PC-9 (cell line): ENCODE measurements around the gene LOXL4. TPM values are rescaled to one million over a fixed set of nuclear protein-coding genes. Genes with fewer than 3 reads are reported as not detected.

ENCODE experiments used
- BruUV-seq: library from RNA; stranded (reverse); fragments of 400-500 nt; replicated peaks from 2 replicates; lab custom pipeline; 2021; lab: Mats Ljungman, UMichigan
- CTCF ChIA-PET: fragments of 300-600 bp; sonication (Branson Sonifier 250); formaldehyde crosslinking; loops from one replicate; lab custom pipeline; 2022; ENCODE audit warnings: antibody characterized with exemption; lab: Charles Lee
- POLR2A ChIA-PET: fragments of 300-600 bp; sonication (Branson Sonifier 250); formaldehyde crosslinking; loops from one replicate; lab custom pipeline; 2022; ENCODE audit warnings: antibody characterized with exemption; ENCODE audit not compliant: unreplicated experiment; lab: Charles Lee
- DNase-seq, 2 experiments: peaks; one replicate each; pipeline versions ENCODE4 v3.0.0 to v3.0.0-alpha.2; 2015 to 2022; ENCODE audit warnings: mixed read lengths in 1 of 2
- H2AFZ ChIP-seq: fragments of 200-600 bp; sonication (generic); 2 replicates; pipeline ENCODE4 v1.8.1; 2017; ENCODE audit warnings: antibody characterized with exemption
- H3F3A ChIP-seq: fragments of 200-600 bp; sonication (generic); 2 replicates; pipeline ENCODE4 v1.8.1; 2017; ENCODE audit warnings: antibody characterized with exemption, mild to moderate bottlenecking, low read depth; ENCODE audit not compliant: insufficient read depth
- H3K27ac ChIP-seq: fragments of 200-600 bp; sonication (generic); 2 replicates; pipeline ENCODE4 v1.6.1; 2016; ENCODE audit warnings: mixed run types
- H3K27me3 ChIP-seq: fragments of 200-600 bp; sonication (generic); 2 replicates; pipeline ENCODE4 v1.6.1; 2016; ENCODE audit warnings: low read depth, mixed run types; ENCODE audit not compliant: insufficient read depth
- H3K36me3 ChIP-seq: fragments of 200-600 bp; sonication (generic); 2 replicates; pipeline ENCODE4 v1.6.1; 2016; ENCODE audit warnings: low read depth, mixed run types
- H3K4me1 ChIP-seq: fragments of 200-600 bp; sonication (generic); replicated peaks from 2 replicates; pipeline ENCODE4 v1.6.1; 2016; ENCODE audit warnings: mixed run types; ENCODE audit not compliant: insufficient read depth
- H3K4me2 ChIP-seq: fragments of 200-600 bp; sonication (generic); 2 replicates; pipeline ENCODE4 v1.6.1; 2017; ENCODE audit warnings: mixed run types
- H3K4me3 ChIP-seq: fragments of 200-600 bp; sonication (generic); 2 replicates; pipeline ENCODE4 v1.6.1; 2016; ENCODE audit warnings: mixed run types
- H3K79me2 ChIP-seq: fragments of 200-600 bp; sonication (generic); 2 replicates; pipeline ENCODE4 v1.6.1; 2017; ENCODE audit warnings: low read depth, mixed run types
- H3K9me2 ChIP-seq: fragments of 200-600 bp; sonication (generic); 2 replicates; pipeline ENCODE4 v1.8.1; 2017; ENCODE audit warnings: mild to moderate bottlenecking; ENCODE audit not compliant: insufficient read depth
- H3K9me3 ChIP-seq: fragments of 200-600 bp; sonication (generic); 2 replicates; pipeline ENCODE4 v1.8.1; 2016; ENCODE audit warnings: low read depth; ENCODE audit not compliant: insufficient read depth
- H4K20me1 ChIP-seq: fragments of 200-600 bp; sonication (generic); 2 replicates; pipeline ENCODE4 v1.8.1; 2017; ENCODE audit not compliant: insufficient read depth
- EZH2 ChIP-seq: fragments of 200-600 bp; sonication (generic); IDR thresholded peaks from 2 replicates; pipeline ENCODE4 v1.8.0; 2017; ENCODE audit warnings: antibody characterized with exemption, low read depth
- intact Hi-C: fragments of 100-400 bp; cut with micrococcal nuclease; formaldehyde crosslinking; loops from one replicate; pipeline ENCODE4 v1.10.0; 2022; ENCODE audit not compliant: unreplicated experiment
- total RNA-seq: library from RNA; stranded (reverse); gene quantifications from 2 replicates; pipeline ENCODE4 v1.2.3, GENCODE V29; 2021
- TF ChIP-seq, protein P1 (sequence below): fragments of 200-600 bp; sonication (generic); conservative IDR thresholded peaks from 2 replicates; pipeline ENCODE4 v1.6.1; 2017; ENCODE audit warnings: mixed run types, antibody characterized with exemption, mild to moderate bottlenecking, moderate library complexity

LOXL4 gene
- total RNA-seq, 1 experiment from 2014 or later: 3.5 TPM

DNA sequence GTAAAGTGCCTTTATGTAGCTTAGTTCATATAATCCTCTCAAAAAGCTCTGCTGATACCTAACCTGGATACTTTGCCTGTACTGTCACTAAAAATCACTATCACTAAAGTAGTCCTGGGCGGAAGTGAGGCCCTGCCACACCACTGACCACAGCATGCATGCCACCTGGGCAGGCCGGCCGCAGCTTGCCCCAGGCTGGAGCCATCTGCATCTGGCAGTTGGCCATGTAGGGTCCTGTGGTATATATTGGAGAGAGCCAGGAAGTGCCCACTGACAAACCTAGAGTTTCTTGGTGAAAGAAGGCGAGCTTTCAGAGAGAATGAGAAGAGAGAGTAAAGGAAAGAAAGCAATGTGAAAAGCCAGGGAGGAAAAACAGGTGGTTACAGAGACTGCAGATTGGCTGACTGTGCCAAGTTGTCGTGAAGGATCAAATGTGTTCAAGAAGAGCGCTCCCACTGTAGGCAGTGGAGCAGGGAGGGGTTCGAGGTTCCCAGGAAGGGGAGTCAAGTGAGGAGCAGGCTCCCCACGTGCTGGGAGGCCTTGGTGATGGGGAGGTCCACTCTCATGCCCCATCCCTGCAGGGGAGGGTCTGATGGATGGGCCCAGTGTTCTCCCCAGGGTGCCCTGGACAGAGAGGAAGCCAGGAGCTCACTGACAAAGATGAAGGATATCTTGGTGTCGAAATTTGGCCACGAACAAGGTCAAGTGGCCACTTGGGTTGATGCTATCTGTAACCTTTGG lies 13.6 kb downstream of the LOXL4 start:
- no peak for DNase-seq
- ChIA-PET POLR2A (no interaction called here), CTCF (no interaction called here)
- Histone ChIP-seq H3K27ac (no peak overlapping the region), H3K9me3 (no peaks in the 10 kb centered on the region), H3K36me3 (no peaks in the 10 kb centered on the region), H3K4me1 (no peaks in the 10 kb centered on the region), H3K79me2 (no peaks in the 10 kb centered on the region), H4K20me1 (no peaks in the 10 kb centered on the region), H3F3A (no peaks in the 10 kb centered on the region), H3K4me2 (no peak overlapping the region), H3K27me3 (no peaks in the 10 kb centered on the region), H2AFZ (no peak overlapping the region), H3K4me3 (no peak overlapping the region), H3K9me2 (no peaks in the 10 kb centered on the region)
- BruUV-seq: no TSS peak
- no peak for TF ChIP-seq EZH2
- TF ChIP-seq, protein P1, sequence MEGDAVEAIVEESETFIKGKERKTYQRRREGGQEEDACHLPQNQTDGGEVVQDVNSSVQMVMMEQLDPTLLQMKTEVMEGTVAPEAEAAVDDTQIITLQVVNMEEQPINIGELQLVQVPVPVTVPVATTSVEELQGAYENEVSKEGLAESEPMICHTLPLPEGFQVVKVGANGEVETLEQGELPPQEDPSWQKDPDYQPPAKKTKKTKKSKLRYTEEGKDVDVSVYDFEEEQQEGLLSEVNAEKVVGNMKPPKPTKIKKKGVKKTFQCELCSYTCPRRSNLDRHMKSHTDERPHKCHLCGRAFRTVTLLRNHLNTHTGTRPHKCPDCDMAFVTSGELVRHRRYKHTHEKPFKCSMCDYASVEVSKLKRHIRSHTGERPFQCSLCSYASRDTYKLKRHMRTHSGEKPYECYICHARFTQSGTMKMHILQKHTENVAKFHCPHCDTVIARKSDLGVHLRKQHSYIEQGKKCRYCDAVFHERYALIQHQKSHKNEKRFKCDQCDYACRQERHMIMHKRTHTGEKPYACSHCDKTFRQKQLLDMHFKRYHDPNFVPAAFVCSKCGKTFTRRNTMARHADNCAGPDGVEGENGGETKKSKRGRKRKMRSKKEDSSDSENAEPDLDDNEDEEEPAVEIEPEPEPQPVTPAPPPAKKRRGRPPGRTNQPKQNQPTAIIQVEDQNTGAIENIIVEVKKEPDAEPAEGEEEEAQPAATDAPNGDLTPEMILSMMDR: no peak
- intact Hi-C loops: no loop called here

DNA sequence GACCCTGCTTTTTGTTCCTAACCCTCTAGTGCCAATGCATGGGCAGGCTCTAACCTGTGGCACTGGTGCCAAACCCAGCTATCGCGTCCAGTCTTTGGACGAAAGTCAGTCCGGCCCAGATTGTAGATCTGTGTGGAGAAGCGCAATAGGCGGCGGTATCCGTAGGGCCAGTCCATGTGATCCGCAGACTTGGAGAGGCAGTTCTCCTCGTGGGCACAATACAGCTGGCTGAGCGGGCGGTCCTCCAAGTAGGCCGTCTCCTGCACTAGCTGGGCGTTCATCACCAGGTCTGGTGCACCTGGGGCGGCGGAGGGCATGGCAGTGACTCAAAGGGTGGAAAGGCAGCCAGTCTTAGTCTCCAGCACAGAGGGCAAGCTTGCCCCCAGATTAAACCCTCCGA lies 14.5 kb downstream of the LOXL4 start:
- intact Hi-C loops: no loop called here
- H2AFZ ChIP-seq: no peak overlapping the region
- POLR2A ChIA-PET: interaction anchor here (0.6 kb wide), 1 partner anchor 229 kb away, joined by 3 read pairs; no protein-coding TSS in a partner anchor

GRCh38 chr10:98252464-98252863 lies 15.5 kb downstream of the LOXL4 start:
- intact Hi-C loops: no loop called here
- Histone ChIP-seq H3K79me2 (no peaks in the 10 kb centered on the region), H3K4me1 (no peaks in the 10 kb centered on the region), H3K4me3 (no peak overlapping the region), H3K27ac (no peak overlapping the region), H3K9me3 (no peaks in the 10 kb centered on the region), H3K36me3 (no peaks in the 10 kb centered on the region), H2AFZ (no peak overlapping the region), H4K20me1 (no peaks in the 10 kb centered on the region), H3K27me3 (no peaks in the 10 kb centered on the region), H3F3A (no peaks in the 10 kb centered on the region), H3K9me2 (no peaks in the 10 kb centered on the region), H3K4me2 (no peak overlapping the region)
- ChIA-PET POLR2A (interaction anchor here (0.7 kb wide), 1 partner anchor 1162 kb away, joined by 3 read pairs; no protein-coding TSS in a partner anchor), CTCF (no interaction called here)
- no TSS peak for BruUV-seq
- DNase-seq: no peak
- TF ChIP-seq, protein P1: no peak
- TF ChIP-seq EZH2: no peak

More for the DNA sequence above, 14.5 kb downstream of the LOXL4 start:
- Histone ChIP-seq H3K9me3 (no peaks in the 10 kb centered on the region), H3K27me3 (no peaks in the 10 kb centered on the region), H3K9me2 (no peaks in the 10 kb centered on the region), H3F3A (no peaks in the 10 kb centered on the region), H3K4me1 (no peaks in the 10 kb centered on the region), H3K27ac (no peak overlapping the region), H3K4me2 (no peak overlapping the region), H3K36me3 (no peaks in the 10 kb centered on the region), H4K20me1 (no peaks in the 10 kb centered on the region), H3K4me3 (no peak overlapping the region), H3K79me2 (no peaks in the 10 kb centered on the region)
- CTCF ChIA-PET: no interaction called here
- BruUV-seq: no TSS peak
- no peak for TF ChIP-seq EZH2
- TF ChIP-seq, protein P1: no peak
- no peak for DNase-seq
